Measurements from ENCODE around the gene CA10. TPM values are rescaled to one million over a fixed set of nuclear protein-coding genes. Genes with fewer than 3 reads are reported as not detected.
A peak's percentile ranks its signal among the peaks of the same experiment; 100 is the strongest.

The CA10 gene
- total RNA-seq, 4 donors from 2014 or later: 0.96 to 4.1 (median 1.1) TPM; not detected in 1

- WGBS, 2 donors (ENCODE audit: low coverage in 1 of 2): 14 to 45% methylated on average over 1 of the region's 1 CpG
- peaks cover 4 to 21% (median 5%) of the 10 kb centered on the region in 4 donors for H3K4me1 ChIP-seq
- DNase-seq: no peak
- no peaks in the 10 kb centered on the region for H3K9me3 ChIP-seq
- H3K36me3 ChIP-seq: no peaks in the 10 kb centered on the region
- intact Hi-C loops (cut with DNase I; ENCODE audit: low total_unique reads) (no loop called here), in situ Hi-C loops (cut with MboI; ENCODE audit: low pct_ligation_motif_present in 1 of 4, low pct_unique_long_range_greater_than_20kb in 1 of 4, low sequenced_read_pairs in 3 of 4) (no loop called here)
- no peaks in the 10 kb centered on the region for H3K27me3 ChIP-seq
- no peak for TF ChIP-seq POLR2AphosphoS5 (IDR thresholded peaks at IDR 0.05)
- no peak for TF ChIP-seq CTCF (IDR thresholded peaks at IDR 0.05)
- TF ChIP-seq POLR2A (IDR thresholded peaks at IDR 0.05): no peak
- no peak for TF ChIP-seq EP300 (IDR thresholded peaks at IDR 0.05; ENCODE audit: low read depth)
- H3K27ac ChIP-seq: no peak overlapping the region
- H3K4me3 ChIP-seq: no peak overlapping the region
Measured at GRCh38 chr17:51818777-51819176, 339.7 kb downstream of the CA10 start.

GRCh38 chr17:51817955-51818354 is 340.6 kb downstream of the CA10 start:
- 22 to 73% methylated on average over 1 of the region's 1 CpG for WGBS, 2 donors (ENCODE audit: low coverage in 1 of 2)
- H3K9me3 ChIP-seq: no peaks in the 10 kb centered on the region
- in situ Hi-C loops (cut with MboI; ENCODE audit: low pct_ligation_motif_present in 1 of 4, low pct_unique_long_range_greater_than_20kb in 1 of 4, low sequenced_read_pairs in 3 of 4) (no loop called here), intact Hi-C loops (cut with DNase I; ENCODE audit: low total_unique reads) (no loop called here)
- no peak overlapping the region for H3K27ac ChIP-seq
- TF ChIP-seq POLR2A (IDR thresholded peaks at IDR 0.05) (no peak), CTCF (IDR thresholded peaks at IDR 0.05) (no peak), EP300 (IDR thresholded peaks at IDR 0.05; ENCODE audit: low read depth) (no peak), POLR2AphosphoS5 (IDR thresholded peaks at IDR 0.05) (no peak)
- H3K4me3 ChIP-seq: no peak overlapping the region
- DNase-seq: no peak
- peaks cover 5 to 29% (median 10%) of the 10 kb centered on the region in 4 donors for H3K4me1 ChIP-seq
- no peaks in the 10 kb centered on the region for H3K27me3 ChIP-seq
- no peaks in the 10 kb centered on the region for H3K36me3 ChIP-seq

- no peak overlapping the region for H3K4me3 ChIP-seq
- peaks cover 5 to 33% (median 10%) of the 10 kb centered on the region in 4 donors for H3K4me1 ChIP-seq
- no peak overlapping the region for H3K27ac ChIP-seq
- DNase-seq: no peak
- no peaks in the 10 kb centered on the region for H3K27me3 ChIP-seq
- in situ Hi-C loops (cut with MboI; ENCODE audit: low pct_ligation_motif_present in 1 of 4, low pct_unique_long_range_greater_than_20kb in 1 of 4, low sequenced_read_pairs in 3 of 4): no loop called here
- no peaks in the 10 kb centered on the region for H3K36me3 ChIP-seq
- H3K9me3 ChIP-seq: no peaks in the 10 kb centered on the region
- intact Hi-C loops (cut with DNase I; ENCODE audit: low total_unique reads): no loop called here
- TF ChIP-seq POLR2A (IDR thresholded peaks at IDR 0.05) (no peak), POLR2AphosphoS5 (IDR thresholded peaks at IDR 0.05) (no peak), EP300 (IDR thresholded peaks at IDR 0.05; ENCODE audit: low read depth) (no peak), CTCF (IDR thresholded peaks at IDR 0.05) (no peak)
Measured at GRCh38 chr17:51817117-51817516, 341.4 kb downstream of the CA10 start.

- Histone ChIP-seq H3K27me3 (no peaks in the 10 kb centered on the region), H3K36me3 (no peaks in the 10 kb centered on the region), H3K4me3 (no peak overlapping the region), H3K27ac (peak overlapping the region in 3 of 4 donors; percentile 0 to 41 (median 32)), H3K9me3 (no peaks in the 10 kb centered on the region), H3K4me1 (peaks cover 5 to 33% (median 10%) of the 10 kb centered on the region in 4 donors)
- in situ Hi-C loops (cut with MboI; ENCODE audit: low pct_ligation_motif_present in 1 of 4, low pct_unique_long_range_greater_than_20kb in 1 of 4, low sequenced_read_pairs in 3 of 4) (no loop called here), intact Hi-C loops (cut with DNase I; ENCODE audit: low total_unique reads) (no loop called here)
- no peak for DNase-seq
- TF ChIP-seq POLR2AphosphoS5 (IDR thresholded peaks at IDR 0.05): no peak
- no peak for TF ChIP-seq POLR2A (IDR thresholded peaks at IDR 0.05)
- TF ChIP-seq EP300 (IDR thresholded peaks at IDR 0.05; ENCODE audit: low read depth): no peak
- TF ChIP-seq CTCF (IDR thresholded peaks at IDR 0.05): no peak
- 54% methylated on average over 4 of the region's 4 CpGs; no CpG with 5 or more reads in 1 of the 2 donors for WGBS, 2 donors (ENCODE audit: low coverage in 1 of 2)
Measured at GRCh38 chr17:51815097-51815496, 343.4 kb downstream of the CA10 start.

Measured in transverse colon (tissue), 4 donors.